NCI-H82 (cell line): ENCODE measurements around the gene CYP4A11.
"Not testable (repeated sequence)": the region's sequence is repeated elsewhere in the genome, so short reads cannot be mapped to it uniquely, and the experiment has no call there.

Source experiments
- DNase-seq: peaks from one replicate; lab custom pipeline; 2025; lab: John Stamatoyannopoulos, UW

Gene CYP4A11

DNA sequence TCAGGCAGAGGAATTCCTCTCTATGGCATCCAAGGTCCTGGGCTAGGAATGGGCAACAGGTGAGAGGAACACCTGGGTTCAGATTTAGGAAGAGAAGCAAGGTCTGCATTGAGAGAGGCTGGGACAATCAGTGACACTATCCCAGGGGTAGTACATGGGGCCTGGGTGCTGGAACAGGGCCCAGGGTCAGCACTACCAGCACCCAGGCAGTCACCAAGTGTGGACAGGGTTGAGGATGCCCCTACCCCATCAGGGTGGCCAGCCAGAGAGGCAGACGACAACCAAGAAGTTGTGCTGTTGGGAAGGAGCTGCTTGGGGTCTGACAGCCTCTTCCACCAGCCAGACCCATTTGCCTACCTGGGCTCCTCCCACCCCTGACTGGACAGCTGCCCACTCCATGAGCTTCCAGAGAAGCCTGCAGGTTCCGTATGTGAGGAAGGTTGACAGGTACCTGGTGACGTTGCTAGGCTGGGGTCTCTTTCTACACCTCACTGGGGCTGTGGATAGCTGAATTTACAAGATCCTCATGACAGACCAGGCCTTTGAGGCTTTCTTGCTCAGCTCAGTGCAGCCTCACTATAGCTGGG, 13.9 kb downstream of the CYP4A11 start:
- no peak for DNase-seq

DNA sequence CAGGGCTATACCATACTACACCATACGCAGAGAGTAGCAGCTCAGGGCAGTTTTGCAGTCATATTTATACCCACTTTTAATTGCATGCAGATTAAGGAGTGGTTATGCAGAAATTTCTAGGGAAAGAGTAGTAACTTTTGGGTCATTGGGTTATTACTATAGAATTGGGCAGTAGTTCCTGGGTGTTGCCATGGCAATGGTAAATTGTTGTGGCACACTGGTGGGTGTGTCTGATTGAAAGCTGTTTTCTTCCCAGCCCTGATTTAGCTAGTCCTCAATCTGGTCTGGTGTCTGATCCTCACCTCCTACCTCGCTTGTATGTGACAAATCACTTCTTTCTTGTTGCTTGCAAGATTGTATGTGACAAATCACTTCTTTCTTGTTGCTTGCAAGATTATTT, 30.5 kb downstream of the CYP4A11 start:
- DNase-seq: no peak

DNA sequence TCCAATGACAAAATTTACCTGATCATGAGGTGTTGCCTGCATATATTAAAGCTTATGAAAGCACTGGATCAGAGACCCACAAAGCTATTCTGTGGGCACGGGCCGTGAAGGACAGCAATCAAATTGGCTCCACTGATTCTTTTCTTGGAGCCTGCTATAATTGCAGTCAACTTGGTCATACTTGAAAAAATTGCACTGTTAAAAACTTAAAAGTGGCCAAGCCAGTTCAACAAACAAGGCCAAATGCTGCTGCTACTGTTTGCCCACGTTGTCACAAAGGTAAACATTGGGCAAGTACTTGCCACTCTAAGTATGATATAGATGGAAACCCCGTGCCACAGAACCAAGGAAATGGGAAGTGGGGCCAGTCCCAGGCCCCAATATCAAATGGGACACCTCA, 37.8 kb downstream of the CYP4A11 start:
- no peak for DNase-seq

DNA sequence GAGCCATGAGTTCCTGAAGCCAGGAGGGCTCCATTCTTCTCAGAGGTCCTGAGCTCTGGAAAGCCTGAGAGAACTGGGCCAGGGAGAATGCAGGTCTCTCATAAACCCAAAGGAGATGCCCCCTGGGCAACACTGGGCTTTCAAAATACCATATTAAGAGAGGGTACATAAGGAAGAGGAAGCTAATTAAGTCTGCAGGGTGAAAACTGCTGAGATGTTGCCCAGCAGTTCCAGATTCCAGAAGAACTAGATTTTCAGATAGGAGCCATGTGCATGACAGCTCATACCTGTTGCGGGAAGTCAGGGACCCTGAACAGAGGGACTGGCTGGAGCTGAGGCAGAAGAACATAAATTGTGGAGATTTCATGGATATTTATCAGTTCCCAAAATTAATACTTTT, 40.9 kb downstream of the CYP4A11 start:
- DNase-seq: no peak

DNA sequence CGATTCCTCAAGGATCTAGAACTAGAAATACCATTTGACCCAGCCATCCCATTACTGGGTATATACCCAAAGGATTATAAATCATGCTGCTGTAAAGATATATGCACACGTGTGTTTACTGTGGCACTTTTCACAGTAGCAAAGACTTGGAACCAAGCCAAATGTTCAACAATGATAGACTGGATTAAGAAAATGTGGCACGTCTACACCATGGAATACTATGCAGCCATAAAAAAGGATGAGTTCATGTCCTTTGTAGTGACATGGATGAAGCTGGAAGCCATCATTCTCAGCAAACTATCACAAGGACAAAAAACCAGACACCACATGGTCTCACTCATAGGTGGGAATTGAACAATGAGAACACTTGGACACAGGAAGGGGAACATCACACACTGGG, 59.6 kb downstream of the CYP4A11 start:
- not testable (repeated sequence) for DNase-seq
